DND-41 (cell line): ENCODE results near the gene CAMK2A.

Experiments
- ATAC-seq: fragments of 200-7000 bp; cut with Tn5 transposase; 3 replicates; pipeline ENCODE4 v1.9.1; 2021; ENCODE audit warnings: low read depth; ENCODE audit not compliant: insufficient read depth
- DNase-seq: peaks from one replicate; pipeline ENCODE4 v3.0.0-alpha.2; 2020
- H2AFZ ChIP-seq: 2 replicates; pipeline ENCODE4 v1.6.0; 2012; ENCODE audit warnings: low read depth, low read length
- H3K27ac ChIP-seq: 2 replicates; pipeline ENCODE4 v1.5.1; 2012; ENCODE audit warnings: low read length, inconsistent platforms
- H3K27me3 ChIP-seq: fragments of 200-600 bp; sonication (generic); 2 replicates; pipeline ENCODE4 v1.6.0; 2012; ENCODE audit warnings: low read length, mild to moderate bottlenecking, inconsistent platforms; ENCODE audit not compliant: insufficient read depth, poor library complexity
- H3K36me3 ChIP-seq: 2 replicates; pipeline ENCODE4 v1.5.1; 2012; ENCODE audit warnings: low read length, inconsistent platforms; ENCODE audit not compliant: insufficient read depth
- H3K4me1 ChIP-seq: 2 replicates; pipeline ENCODE4 v1.5.1; 2012; ENCODE audit warnings: mild to moderate bottlenecking, low read length; ENCODE audit not compliant: insufficient read depth
- H3K4me2 ChIP-seq: 2 replicates; pipeline ENCODE4 v1.6.0; 2012; ENCODE audit warnings: mild to moderate bottlenecking, moderate library complexity, low read length, inconsistent platforms; ENCODE audit not compliant: insufficient read depth
- H3K4me3 ChIP-seq, 2 experiments: fragments of 200-600 bp in 1 of 2; shearing (Covaris generic) in 1 of 2; 2 replicates each; pipeline ENCODE4 v1.5.1; 2012 to 2016; ENCODE audit warnings: inconsistent platforms in 2 of 2, low read length in 2 of 2, mild to moderate bottlenecking in 2 of 2, low read depth in 1 of 2, moderate library complexity in 1 of 2
- H3K79me2 ChIP-seq: 2 replicates; pipeline ENCODE4 v1.6.0; 2012; ENCODE audit warnings: low read length, inconsistent platforms; ENCODE audit not compliant: insufficient read depth
- H3K9ac ChIP-seq: 2 replicates; pipeline ENCODE4 v1.6.0; 2012; ENCODE audit warnings: low read depth, mild to moderate bottlenecking, inconsistent platforms, low read length, moderate library complexity
- H3K9me3 ChIP-seq: 2 replicates; pipeline ENCODE4 v1.5.1; 2012; ENCODE audit warnings: low read length, moderate library complexity, mild to moderate bottlenecking, inconsistent platforms; ENCODE audit not compliant: insufficient read depth, severe bottlenecking
- H4K20me1 ChIP-seq: 2 replicates; pipeline ENCODE4 v1.6.0; 2012; ENCODE audit warnings: low read length; ENCODE audit not compliant: insufficient read depth
- CTCF ChIP-seq: IDR thresholded peaks from 2 replicates; pipeline ENCODE4 v1.5.1; 2012; ENCODE audit warnings: borderline replicate concordance, low read length, moderate library complexity, mild to moderate bottlenecking; ENCODE audit not compliant: poor library complexity, severe bottlenecking; ENCODE audit errors: extremely low read depth
- EZH2 ChIP-seq: IDR thresholded peaks from 3 replicates; pipeline ENCODE4 v1.6.1; 2012; ENCODE audit warnings: borderline replicate concordance, low read depth, mild to moderate bottlenecking, moderate library complexity, low read length, inconsistent platforms; ENCODE audit not compliant: severe bottlenecking

CAMK2A gene

GRCh38 chr5:150299571-150300327 is 10.2 kb upstream of the CAMK2A start:
- no peaks in the 10 kb centered on the region for H3K9me3 ChIP-seq
- H3K4me2 ChIP-seq = no peak overlapping the region
- ATAC-seq (no peak), DNase-seq (no peak)
- no peak overlapping the region for H3K27ac ChIP-seq
- H3K4me1 ChIP-seq = no peaks in the 10 kb centered on the region
- no peak overlapping the region for H3K4me3 ChIP-seq
- peaks cover 8% of the 10 kb centered on the region for H3K27me3 ChIP-seq
- no peak overlapping the region for H3K9ac ChIP-seq
- no peaks in the 10 kb centered on the region for H4K20me1 ChIP-seq
- no peaks in the 10 kb centered on the region for H3K79me2 ChIP-seq
- no peak overlapping the region for H2AFZ ChIP-seq
- no peaks in the 10 kb centered on the region for H3K36me3 ChIP-seq
- TF ChIP-seq EZH2 (no peak), CTCF (no peak)

GRCh38 chr5:150298701-150299451 is 9.3 kb upstream of the CAMK2A start:
- TF ChIP-seq CTCF = no peak
- TF ChIP-seq EZH2 = no peak
- H3K79me2 ChIP-seq = no peaks in the 10 kb centered on the region
- no peak overlapping the region for H3K9ac ChIP-seq
- H2AFZ ChIP-seq = no peak overlapping the region
- no peak overlapping the region for H3K27ac ChIP-seq
- H3K27me3 ChIP-seq = peaks cover 2% of the 10 kb centered on the region
- no peak for ATAC-seq
- no peak overlapping the region for H3K4me2 ChIP-seq
- H3K36me3 ChIP-seq = no peaks in the 10 kb centered on the region
- no peak overlapping the region for H3K4me3 ChIP-seq
- no peaks in the 10 kb centered on the region for H4K20me1 ChIP-seq
- no peak for DNase-seq
- H3K4me1 ChIP-seq = no peaks in the 10 kb centered on the region
- H3K9me3 ChIP-seq = no peaks in the 10 kb centered on the region

- Histone ChIP-seq H3K4me2 (no peak overlapping the region), H3K4me3 (no peak overlapping the region), H2AFZ (no peak overlapping the region), H3K79me2 (no peaks in the 10 kb centered on the region), H3K27ac (no peak overlapping the region), H3K4me1 (no peaks in the 10 kb centered on the region), H3K27me3 (no peaks in the 10 kb centered on the region), H3K9ac (no peak overlapping the region), H3K36me3 (no peaks in the 10 kb centered on the region), H3K9me3 (no peaks in the 10 kb centered on the region), H4K20me1 (no peaks in the 10 kb centered on the region)
- no peak for ATAC-seq
- TF ChIP-seq EZH2 (no peak), CTCF (no peak)
- DNase-seq = no peak
Observed at GRCh38 chr5:150297934-150298595, 8.5 kb upstream of the CAMK2A start.
